GM12892 (cell line): ENCODE measurements around the gene TSPO.

Source experiments
- POLR2A ChIP-seq: IDR thresholded peaks from 2 replicates; pipeline ENCODE4 v1.6.1; 2011; ENCODE audit warnings: low read depth, low read length, control low read depth
- POLR2AphosphoS5 ChIP-seq: IDR thresholded peaks from 2 replicates; pipeline ENCODE4 v1.6.1; 2011; ENCODE audit warnings: low read depth, low read length, control low read depth

DNA sequence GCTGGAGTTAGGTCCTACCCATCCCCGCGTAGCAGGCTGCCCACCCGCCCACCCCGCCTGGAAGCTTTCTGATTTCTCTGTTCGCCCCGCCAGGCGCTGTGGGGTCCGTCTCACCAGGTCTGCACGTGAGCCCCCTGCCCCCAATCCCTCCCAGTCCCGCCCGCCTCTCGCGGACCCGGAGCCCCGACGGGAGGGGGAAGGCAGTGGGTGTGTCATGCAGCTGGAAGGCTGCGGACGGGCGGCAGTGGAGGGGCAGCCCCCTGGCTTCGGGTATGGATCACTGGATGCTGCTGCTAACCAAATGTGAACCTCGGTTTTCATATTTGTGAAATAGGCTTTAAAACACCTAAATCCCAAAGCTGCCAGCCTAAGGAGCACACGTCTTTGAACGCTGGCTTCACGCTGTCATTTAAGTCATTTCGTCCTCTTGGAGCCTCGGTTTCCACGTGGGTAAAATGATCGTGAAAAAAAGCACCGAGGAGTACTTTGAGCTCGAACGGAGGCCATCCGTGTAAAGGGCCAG is 41.4 kb upstream of the TSPO start:
- TF ChIP-seq POLR2AphosphoS5 (no peak), POLR2A (no peak)
